Panc1 (cell line): ENCODE data around the gene FAM227B. TPM values are rescaled to one million over a fixed set of nuclear protein-coding genes. Genes with fewer than 3 reads are reported as not detected.

Experiments
- ATAC-seq: fragments of 200-7000 bp; cut with Tn5 transposase; 2 replicates; pipeline ENCODE4 v1.9.1; 2020; ENCODE audit warnings: mild to moderate bottlenecking, moderate library complexity
- BruUV-seq: library from RNA; stranded (reverse); fragments of 400-500 nt; replicated peaks from 2 replicates; lab custom pipeline; 2021; lab: Mats Ljungman, UMichigan
- CTCF ChIA-PET: fragments of 300-600 bp; sonication (Branson Sonifier 250); formaldehyde crosslinking; loops from one replicate; lab custom pipeline; 2022; ENCODE audit warnings: antibody characterized with exemption; lab: Charles Lee
- POLR2A ChIA-PET: fragments of 300-600 bp; sonication (Branson Sonifier 250); formaldehyde crosslinking; loops from one replicate; lab custom pipeline; 2022; ENCODE audit warnings: antibody characterized with exemption; lab: Charles Lee
- DNase-seq: peaks from one replicate; pipeline ENCODE4 v3.0.0-alpha.2; 2010; ENCODE audit warnings: low read depth, low spot score
- H3K27ac ChIP-seq: 2 replicates; pipeline ENCODE4 v1.5.1; 2011; ENCODE audit warnings: mild to moderate bottlenecking, low read length, inconsistent platforms
- H3K27me3 ChIP-seq: fragments of 200-500 bp; sonication (Bioruptor generic); 2 replicates; pipeline ENCODE4 v1.6.0; 2014; ENCODE audit warnings: low read length, inconsistent platforms; ENCODE audit not compliant: control insufficient read depth, insufficient read depth
- H3K36me3 ChIP-seq: fragments of 200-500 bp; sonication (Bioruptor generic); 2 replicates; pipeline ENCODE4 v1.5.1; 2014; ENCODE audit warnings: inconsistent platforms, mild to moderate bottlenecking, low read length, moderate library complexity; ENCODE audit not compliant: control insufficient read depth, insufficient read depth
- H3K4me1 ChIP-seq: 2 replicates; pipeline ENCODE4 v1.5.1; 2011; ENCODE audit warnings: inconsistent platforms, mild to moderate bottlenecking, low read length, moderate library complexity; ENCODE audit not compliant: control insufficient read depth, insufficient read depth
- H3K4me3 ChIP-seq, 2 experiments: 2 replicates each; pipeline ENCODE4 v1.5.1; 2011 to 2012; ENCODE audit warnings: low read depth in 2 of 2, low read length in 2 of 2, mild to moderate bottlenecking in 2 of 2, inconsistent platforms in 1 of 2, moderate library complexity in 1 of 2
- H3K9me3 ChIP-seq: fragments of 200-500 bp; sonication (Bioruptor generic); 2 replicates; pipeline ENCODE4 v1.5.1; 2014; ENCODE audit warnings: low read depth, mild to moderate bottlenecking, inconsistent platforms, low read length, moderate library complexity; ENCODE audit not compliant: control insufficient read depth, insufficient read depth
- POLR2AphosphoS5 ChIP-seq: IDR thresholded peaks from 2 replicates; pipeline ENCODE4 v1.6.1; 2012; ENCODE audit warnings: mild to moderate bottlenecking, low read depth, low read length, moderate library complexity
- SIN3A ChIP-seq: IDR thresholded peaks from 2 replicates; pipeline ENCODE4 v1.6.1; 2012; ENCODE audit warnings: low read depth, mild to moderate bottlenecking, low read length, moderate library complexity, borderline replicate concordance; ENCODE audit not compliant: insufficient read depth
- TCF7L2 ChIP-seq: IDR thresholded peaks from 2 replicates; pipeline ENCODE4 v1.6.1; 2011; ENCODE audit warnings: mild to moderate bottlenecking, low read depth, low read length, inconsistent platforms
- in situ Hi-C: cut with HindIII; loops from 2 replicates; pipeline ENCODE4 v1.10.0; 2016; ENCODE audit warnings: low sequenced_read_pairs, low pct_unique_long_range_greater_than_20kb
- intact Hi-C: fragments of 100-400 bp; cut with micrococcal nuclease; formaldehyde crosslinking; loops from one replicate; pipeline ENCODE4 v1.10.0; 2022; ENCODE audit not compliant: unreplicated experiment
- total RNA-seq: library from RNA; stranded (reverse); gene quantifications from one replicate; pipeline ENCODE4 v1.2.1, GENCODE V29; 2021; ENCODE audit not compliant: unreplicated experiment
- TF ChIP-seq, protein P1 (sequence below), 2 experiments: IDR thresholded peaks; 2 replicates each; pipeline ENCODE4 v1.6.1; 2011 to 2012; ENCODE audit warnings: low read depth in 2 of 2, control low read depth in 1 of 2, low read length in 1 of 2, mild to moderate bottlenecking in 1 of 2, moderate library complexity in 1 of 2; ENCODE audit not compliant: insufficient read depth in 1 of 2
- TF ChIP-seq, protein P2 (sequence below): fragments of 450-650 bp; IDR thresholded peaks from 2 replicates; pipeline ENCODE4 v1.5.1; 2017; ENCODE audit warnings: mild to moderate bottlenecking

Gene FAM227B
- total RNA-seq, 1 experiment from 2014 or later, result 1.2 TPM

DNA sequence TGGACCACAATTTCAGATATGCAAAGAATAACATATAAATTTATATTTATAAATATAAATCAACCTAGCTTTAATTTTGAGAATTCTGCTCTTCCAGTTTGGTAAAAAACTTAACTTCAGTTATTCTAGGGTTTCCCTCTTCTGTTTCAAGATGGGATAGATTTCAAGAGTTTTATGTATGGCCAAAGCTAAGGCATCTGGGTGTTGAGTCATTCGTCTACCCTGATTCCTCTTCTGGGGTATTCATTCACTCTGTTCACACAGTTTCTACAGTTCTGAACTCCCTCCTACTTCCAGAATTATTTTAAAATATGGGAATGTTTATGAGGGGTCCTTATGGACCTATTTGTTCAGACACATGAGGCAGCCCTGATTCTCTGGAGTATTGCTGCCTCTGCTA, 201.8 kb downstream of the FAM227B start:
- no peaks in the 10 kb centered on the region for H3K4me1 ChIP-seq
- no peaks in the 10 kb centered on the region for H3K36me3 ChIP-seq
- BruUV-seq, result no TSS peak
- TF ChIP-seq POLR2AphosphoS5 (no peak), TCF7L2 (no peak), SIN3A (no peak)
- TF ChIP-seq, protein P1, sequence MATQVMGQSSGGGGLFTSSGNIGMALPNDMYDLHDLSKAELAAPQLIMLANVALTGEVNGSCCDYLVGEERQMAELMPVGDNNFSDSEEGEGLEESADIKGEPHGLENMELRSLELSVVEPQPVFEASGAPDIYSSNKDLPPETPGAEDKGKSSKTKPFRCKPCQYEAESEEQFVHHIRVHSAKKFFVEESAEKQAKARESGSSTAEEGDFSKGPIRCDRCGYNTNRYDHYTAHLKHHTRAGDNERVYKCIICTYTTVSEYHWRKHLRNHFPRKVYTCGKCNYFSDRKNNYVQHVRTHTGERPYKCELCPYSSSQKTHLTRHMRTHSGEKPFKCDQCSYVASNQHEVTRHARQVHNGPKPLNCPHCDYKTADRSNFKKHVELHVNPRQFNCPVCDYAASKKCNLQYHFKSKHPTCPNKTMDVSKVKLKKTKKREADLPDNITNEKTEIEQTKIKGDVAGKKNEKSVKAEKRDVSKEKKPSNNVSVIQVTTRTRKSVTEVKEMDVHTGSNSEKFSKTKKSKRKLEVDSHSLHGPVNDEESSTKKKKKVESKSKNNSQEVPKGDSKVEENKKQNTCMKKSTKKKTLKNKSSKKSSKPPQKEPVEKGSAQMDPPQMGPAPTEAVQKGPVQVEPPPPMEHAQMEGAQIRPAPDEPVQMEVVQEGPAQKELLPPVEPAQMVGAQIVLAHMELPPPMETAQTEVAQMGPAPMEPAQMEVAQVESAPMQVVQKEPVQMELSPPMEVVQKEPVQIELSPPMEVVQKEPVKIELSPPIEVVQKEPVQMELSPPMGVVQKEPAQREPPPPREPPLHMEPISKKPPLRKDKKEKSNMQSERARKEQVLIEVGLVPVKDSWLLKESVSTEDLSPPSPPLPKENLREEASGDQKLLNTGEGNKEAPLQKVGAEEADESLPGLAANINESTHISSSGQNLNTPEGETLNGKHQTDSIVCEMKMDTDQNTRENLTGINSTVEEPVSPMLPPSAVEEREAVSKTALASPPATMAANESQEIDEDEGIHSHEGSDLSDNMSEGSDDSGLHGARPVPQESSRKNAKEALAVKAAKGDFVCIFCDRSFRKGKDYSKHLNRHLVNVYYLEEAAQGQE (IDR thresholded peaks at IDR 0.05; ENCODE audit: insufficient read depth in 1 of 2, low read depth in 2 of 2, low read length in 1 of 2), result no peak
- TF ChIP-seq, protein P2, sequence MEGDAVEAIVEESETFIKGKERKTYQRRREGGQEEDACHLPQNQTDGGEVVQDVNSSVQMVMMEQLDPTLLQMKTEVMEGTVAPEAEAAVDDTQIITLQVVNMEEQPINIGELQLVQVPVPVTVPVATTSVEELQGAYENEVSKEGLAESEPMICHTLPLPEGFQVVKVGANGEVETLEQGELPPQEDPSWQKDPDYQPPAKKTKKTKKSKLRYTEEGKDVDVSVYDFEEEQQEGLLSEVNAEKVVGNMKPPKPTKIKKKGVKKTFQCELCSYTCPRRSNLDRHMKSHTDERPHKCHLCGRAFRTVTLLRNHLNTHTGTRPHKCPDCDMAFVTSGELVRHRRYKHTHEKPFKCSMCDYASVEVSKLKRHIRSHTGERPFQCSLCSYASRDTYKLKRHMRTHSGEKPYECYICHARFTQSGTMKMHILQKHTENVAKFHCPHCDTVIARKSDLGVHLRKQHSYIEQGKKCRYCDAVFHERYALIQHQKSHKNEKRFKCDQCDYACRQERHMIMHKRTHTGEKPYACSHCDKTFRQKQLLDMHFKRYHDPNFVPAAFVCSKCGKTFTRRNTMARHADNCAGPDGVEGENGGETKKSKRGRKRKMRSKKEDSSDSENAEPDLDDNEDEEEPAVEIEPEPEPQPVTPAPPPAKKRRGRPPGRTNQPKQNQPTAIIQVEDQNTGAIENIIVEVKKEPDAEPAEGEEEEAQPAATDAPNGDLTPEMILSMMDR, result no peak
- POLR2A ChIA-PET, result no interaction called here
- DNase-seq (no peak), ATAC-seq (no peak)
- H3K9me3 ChIP-seq, result no peaks in the 10 kb centered on the region
- CTCF ChIA-PET, result no interaction called here
- H3K27ac ChIP-seq, result no peak overlapping the region
- intact Hi-C loops (no loop called here), in situ Hi-C loops (no loop called here)
- H3K4me3 ChIP-seq, result no peak overlapping the region
- no peaks in the 10 kb centered on the region for H3K27me3 ChIP-seq

GRCh38 chr15:49415638-49416037, 205.0 kb downstream of the FAM227B start:
- no peak for DNase-seq
- intact Hi-C loops (no loop called here), in situ Hi-C loops (no loop called here)
- H3K9me3 ChIP-seq, result no peaks in the 10 kb centered on the region
- no peaks in the 10 kb centered on the region for H3K27me3 ChIP-seq
- ChIA-PET CTCF (no interaction called here), POLR2A (no interaction called here)
- no TSS peak for BruUV-seq
- H3K4me1 ChIP-seq, result no peaks in the 10 kb centered on the region
- no peak for TF ChIP-seq POLR2AphosphoS5
- TF ChIP-seq TCF7L2, result no peak
- TF ChIP-seq, protein P1 (IDR thresholded peaks at IDR 0.05; ENCODE audit: insufficient read depth in 1 of 2, low read depth in 2 of 2, low read length in 1 of 2), result no peak
- TF ChIP-seq, protein P2, result no peak
- TF ChIP-seq SIN3A, result no peak
- ATAC-seq, result no peak
- no peak overlapping the region for H3K4me3 ChIP-seq
- H3K27ac ChIP-seq, result no peak overlapping the region
- no peaks in the 10 kb centered on the region for H3K36me3 ChIP-seq
